Ramos (cell line): Measurements from ENCODE around the gene PCGF5.
"Not testable (repeated sequence)": the region's sequence is repeated elsewhere in the genome, so short reads cannot be mapped to it uniquely, and the experiment has no call there.

ENCODE experiments used
- in situ Hi-C: fragments of 300-500 bp; cut with MboI; formaldehyde crosslinking; loops from one replicate; pipeline ENCODE4 v1.14.3; 2022; ENCODE audit warnings: low sequenced_read_pairs; ENCODE audit not compliant: unreplicated experiment

PCGF5 gene

DNA sequence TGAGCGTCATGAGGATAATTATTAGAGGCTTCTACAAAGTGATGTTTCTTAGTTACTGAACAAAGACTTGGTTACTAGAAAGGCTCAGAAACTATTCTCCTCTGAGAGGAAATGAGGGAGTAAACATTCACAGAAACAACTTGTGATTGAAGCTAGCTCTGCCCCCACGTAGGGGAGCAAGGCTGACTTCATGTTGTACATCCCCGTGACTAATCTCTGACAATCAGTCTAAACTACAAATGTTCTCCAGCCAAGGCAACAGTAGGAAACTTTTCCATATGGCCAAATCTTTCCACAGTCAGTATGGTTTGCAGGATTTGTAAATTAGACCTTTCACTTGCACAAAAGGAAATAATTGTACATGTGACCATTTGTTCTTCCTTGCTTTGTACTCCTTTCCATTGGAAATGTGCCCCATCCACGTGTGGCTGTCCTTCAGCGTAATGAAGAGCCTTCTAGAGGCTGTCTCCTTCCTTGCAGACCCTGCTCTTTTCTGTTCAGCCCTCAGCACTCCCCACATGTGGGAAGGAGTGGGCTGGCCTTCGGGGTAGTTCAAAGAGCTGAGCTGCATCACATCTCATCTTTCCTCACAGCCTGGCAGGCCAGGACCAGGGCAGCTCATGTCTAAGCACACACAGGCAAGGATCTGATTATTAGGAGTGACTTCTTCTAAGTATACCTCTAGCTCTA is 93.5 kb downstream of the PCGF5 start:
- in situ Hi-C loops = no loop called here

DNA sequence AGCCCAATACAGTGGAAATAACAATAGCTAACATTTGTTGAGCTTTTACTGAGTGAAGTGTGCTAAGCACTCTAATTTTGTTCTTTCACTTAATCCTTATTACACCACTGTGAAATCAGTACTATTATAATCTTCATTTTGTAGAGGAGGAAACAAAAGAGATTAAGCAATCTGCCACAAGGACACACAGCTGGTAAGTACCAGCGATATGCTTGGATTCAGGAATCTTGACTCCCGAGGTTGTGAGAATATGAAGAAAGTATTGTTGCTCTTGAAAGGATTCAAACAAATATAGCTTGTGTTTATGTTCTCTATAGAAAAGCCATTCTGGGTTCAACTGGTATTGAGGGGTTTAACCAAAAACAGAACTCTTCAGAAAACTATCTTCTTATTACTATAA is 96.0 kb downstream of the PCGF5 start:
- in situ Hi-C loops = no loop called here

- in situ Hi-C loops = no loop called here
Measured at GRCh38 chr10:91317541-91317940, 97.1 kb downstream of the PCGF5 start.

GRCh38 chr10:91319336-91319735 is 98.9 kb downstream of the PCGF5 start:
- in situ Hi-C loops = no loop called here

DNA sequence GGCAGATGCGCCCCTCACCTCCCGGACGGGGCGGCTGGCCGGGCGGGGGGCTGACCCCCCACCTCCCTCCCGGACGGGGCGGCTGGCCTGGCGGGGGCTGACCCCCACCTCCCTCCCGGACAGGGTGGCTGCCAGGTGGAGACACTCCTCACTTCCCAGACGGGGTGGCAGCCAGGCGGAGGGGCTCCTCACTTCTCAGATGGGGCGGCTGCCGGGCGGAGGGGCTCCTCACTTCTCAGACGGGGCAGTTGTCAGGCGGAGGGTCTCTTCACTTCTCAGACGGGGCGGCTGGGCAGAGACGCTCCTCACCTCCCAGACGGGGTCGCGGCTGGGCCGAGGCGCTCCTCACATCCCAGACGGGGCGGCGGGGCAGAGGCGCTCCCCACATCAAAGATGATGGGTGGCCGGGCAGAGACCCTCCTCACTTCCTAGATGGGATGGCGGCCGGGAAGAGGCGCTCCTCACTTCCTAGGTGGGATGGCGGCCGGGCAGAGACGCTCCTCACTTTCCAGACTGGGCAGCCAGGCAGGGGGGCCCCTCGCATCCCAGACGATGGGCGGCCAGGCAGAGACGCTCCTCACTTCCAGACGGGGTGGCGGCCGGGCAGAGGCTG is 102.9 kb downstream of the PCGF5 start:
- in situ Hi-C loops = not testable (repeated sequence)

GRCh38 chr10:91328320-91328984 is 108.0 kb downstream of the PCGF5 start:
- in situ Hi-C loops = no loop called here
